ENCODE results near the gene CFAP73.
"Not testable (repeated sequence)": the region's sequence is repeated elsewhere in the genome, so short reads cannot be mapped to it uniquely, and the experiment has no call there.

Gene CFAP73

GRCh38 chr12:113195598-113195997 lies 46.1 kb downstream of the CFAP73 start:
- DNase-seq, result no peak

DNA sequence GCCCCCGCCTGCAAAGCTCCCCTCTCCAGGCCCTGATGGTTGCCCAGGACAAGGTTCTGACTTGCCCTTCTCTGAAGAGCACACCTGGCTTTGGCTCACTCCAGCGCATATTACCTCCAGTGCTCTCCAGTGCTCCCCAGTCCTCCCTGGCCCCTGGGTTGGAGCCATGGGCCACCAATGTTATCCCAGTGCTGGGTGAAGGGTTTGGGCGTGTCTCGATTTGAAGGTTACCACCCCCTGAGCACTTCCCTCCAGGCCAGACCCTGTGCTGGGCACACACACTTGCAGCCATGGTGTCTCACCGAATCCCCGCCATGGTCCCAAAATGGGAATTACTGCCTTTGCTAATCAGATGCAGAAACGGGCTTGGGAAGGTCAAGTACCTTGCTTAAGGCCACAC lies 47.1 kb downstream of the CFAP73 start:
- no peak for DNase-seq

- peak in 3 of 5 experiments; percentile 33 to 80 (median 46) for DNase-seq
Measured at GRCh38 chr12:113196990-113197389, 47.5 kb downstream of the CFAP73 start.

- no peak for DNase-seq
Measured at GRCh38 chr12:113197518-113198077, 48.1 kb downstream of the CFAP73 start.

DNA sequence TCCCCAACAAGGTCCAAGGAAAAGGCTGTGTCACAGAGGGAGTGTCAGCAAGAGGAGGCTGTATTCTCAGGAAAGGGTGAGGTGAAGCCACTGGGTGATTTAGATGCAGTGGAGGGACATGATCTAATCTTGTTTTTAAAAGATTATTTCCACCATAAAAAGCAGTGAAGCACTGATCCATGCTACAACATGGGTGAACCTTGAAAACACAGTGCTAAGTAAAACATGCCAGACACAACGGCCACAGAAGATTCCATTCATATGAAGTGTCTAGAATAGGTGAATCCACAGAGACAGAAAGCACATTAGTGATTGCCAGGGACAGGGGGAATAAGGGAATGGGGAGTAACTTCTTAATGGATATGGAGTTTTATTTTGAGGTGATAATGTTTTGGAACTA lies 48.8 kb downstream of the CFAP73 start:
- DNase-seq, result no peak

DNA sequence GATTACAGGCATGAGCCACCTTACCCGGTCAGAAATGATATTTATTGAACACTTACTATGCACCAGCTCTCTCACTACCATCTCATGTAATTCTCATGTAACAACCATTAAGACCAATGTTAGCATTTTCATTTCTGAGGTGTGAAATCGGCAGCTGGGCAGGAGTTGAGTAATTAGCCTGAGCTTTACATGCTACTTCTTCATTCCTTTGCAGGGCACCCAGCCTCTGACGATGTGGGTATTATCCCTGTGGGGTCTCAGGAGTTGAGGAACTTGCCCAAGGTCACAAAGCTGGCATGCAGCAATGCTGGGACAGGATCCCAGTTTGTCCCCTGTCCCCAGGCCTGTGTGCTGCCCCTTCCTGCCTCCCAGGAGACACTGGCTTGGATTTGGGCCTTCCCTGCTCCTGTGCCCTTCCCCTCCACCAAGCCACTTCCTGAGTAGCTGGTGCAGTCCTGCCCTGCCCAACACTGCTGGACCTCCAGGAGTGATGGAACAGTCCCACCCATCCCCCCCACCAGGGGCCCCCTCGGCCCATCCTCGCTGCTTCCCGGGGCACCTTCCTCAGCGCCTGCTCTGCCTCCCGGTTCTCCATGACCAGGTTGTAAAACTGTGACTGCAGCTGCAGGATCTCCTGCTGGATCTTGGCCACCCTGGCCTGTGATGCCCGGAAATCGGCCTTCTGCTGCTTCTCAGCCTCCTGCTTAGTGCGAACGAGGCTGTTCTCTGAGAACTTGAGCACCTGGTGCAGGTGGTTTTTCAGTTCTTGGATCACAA lies 50.7 kb downstream of the CFAP73 start:
- no peak for DNase-seq

- DNase-seq, result no peak
Measured at GRCh38 chr12:113201187-113202177, 52.0 kb downstream of the CFAP73 start.

DNA sequence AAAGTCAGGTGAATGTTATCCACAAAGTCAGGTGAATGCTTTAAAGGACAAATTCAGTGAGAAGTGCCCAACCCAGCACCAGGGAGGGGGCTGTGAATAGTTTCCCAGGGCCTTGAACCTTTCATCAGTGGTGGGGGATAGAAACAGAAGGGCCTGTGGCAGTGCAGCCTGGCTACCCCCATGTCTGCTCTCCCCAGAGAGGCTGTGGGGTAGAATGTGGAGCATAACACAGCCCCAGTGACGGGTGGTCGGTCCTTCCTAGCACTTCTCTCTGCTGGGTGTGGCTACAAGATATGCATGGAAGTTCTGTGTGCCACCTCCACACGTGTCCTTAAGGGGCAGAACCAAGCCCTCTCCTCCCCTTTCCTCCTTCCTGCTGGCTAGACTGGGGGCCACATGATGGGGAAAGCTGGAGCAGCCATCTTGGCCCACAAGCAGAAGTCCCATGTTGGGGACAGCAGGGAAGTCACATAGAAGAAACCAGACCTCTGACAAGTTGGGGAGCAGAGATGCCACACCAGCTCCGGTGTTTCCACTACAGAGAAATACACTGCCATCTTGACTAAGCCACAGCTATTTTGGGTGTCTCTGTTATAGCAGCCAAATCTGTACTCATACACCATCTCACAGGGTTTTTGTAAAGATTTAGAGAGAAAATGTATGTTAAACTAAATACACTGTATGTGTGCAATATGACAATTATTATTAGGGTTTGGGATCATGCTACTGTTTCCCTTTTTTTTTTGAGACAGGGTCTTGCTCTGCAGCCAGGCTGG lies 53.0 kb downstream of the CFAP73 start:
- DNase-seq, result no peak

DNA sequence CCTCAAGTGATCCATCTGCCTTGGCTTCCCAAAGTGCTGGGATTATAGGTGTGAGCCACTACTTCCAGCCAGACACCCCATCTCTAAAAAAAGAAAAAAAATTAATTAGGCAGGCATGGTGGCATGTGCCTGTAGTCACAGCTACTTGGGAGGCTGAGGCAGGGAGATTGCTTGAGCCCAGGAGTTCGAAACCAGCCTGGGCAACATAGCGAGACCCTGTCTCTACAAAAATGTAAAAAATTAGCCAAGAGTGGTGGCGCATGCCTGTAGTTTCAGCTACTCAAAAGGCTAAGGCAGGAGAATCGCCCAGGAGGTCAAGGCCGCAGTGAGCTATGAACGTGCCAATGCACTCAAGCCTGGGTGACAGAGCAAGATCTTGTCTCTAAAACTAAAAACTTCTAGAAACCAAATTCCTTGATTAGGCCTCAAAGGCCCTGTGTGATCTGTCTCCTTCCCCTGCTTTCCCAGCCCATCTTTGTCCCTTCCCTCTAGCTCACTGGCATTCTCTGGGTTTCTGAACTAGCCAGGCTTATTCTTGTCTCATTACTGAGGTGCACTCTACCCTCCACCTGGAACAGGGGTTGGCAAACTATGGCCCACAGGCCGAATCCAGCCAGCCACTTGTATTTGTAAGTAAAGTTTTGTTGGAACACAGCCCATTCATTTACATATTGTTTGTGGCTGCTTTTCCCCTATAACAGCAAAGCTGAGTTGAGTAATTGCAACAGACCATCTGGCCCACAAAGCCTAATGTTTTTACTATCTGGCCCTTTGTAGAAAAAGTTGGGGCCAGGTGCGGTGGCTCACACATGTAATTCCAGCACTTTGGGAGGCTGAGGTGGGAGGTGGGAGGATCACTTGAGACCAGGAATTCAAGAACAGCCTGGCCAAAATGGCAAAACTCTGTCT lies 54.6 kb downstream of the CFAP73 start:
- no peak for DNase-seq

DNA sequence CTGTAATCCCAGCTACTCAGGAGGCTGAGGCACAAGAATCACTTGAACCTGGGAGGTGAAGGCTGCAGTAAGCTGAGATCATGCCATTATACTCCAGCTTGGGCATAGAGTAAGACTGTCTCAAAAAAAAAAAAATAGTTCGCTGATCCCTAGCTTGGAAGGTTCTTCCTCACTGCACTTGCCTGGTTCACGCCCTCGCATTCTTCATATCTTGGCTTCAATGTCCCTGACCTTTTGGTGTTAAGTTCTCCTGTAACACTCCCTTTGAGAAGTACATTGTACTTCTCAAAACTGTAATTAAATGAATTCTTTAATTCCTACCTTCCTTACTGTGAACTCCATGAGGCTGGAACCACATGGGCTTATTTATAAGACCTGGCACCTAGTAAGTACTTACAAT lies 55.3 kb downstream of the CFAP73 start:
- DNase-seq, result no peak

DNA sequence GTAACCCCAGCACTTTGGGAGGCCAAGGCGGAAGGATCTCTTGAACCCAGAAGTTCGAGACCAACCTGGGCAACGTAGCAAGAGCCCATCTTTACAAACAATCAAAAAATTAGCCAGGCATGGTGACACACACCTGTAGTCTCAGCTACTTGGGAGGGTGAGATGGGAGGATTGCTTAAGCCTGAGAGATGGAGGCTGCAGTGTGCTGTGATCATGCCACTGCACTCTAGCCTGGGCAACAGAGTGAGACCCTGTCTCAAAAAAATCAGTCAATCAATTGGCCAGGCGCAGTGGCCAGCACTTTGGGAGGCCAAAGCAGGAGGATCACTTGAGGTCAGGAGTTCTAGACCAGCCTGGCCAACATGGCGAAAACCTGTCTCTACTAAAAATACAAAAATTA lies 57.3 kb downstream of the CFAP73 start:
- not testable (repeated sequence) for DNase-seq

DNA sequence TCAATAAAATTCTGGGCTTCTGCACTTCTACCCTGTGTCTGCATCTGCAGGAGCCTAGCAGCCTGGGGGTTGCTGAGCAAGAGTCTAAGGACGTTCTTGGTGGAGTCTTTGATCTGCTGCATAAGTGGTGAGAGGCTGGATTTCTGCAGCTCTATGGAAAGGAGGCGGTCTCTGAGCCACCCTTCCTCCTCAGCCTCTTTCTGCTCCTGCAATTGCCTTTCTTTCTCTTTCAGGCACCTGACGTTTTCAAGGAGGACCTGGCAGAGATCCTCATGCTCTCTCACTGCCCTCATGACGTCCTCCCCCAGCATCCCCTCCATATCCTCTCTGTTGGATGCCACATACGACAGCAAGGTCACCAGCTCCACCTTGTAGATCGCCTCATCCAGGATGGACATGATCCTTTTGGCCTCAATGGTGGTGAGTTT lies 58.1 kb downstream of the CFAP73 start:
- DNase-seq, result peak in 1 of 5 experiments; percentile 62

GRCh38 chr12:113208041-113208934 lies 58.8 kb downstream of the CFAP73 start:
- peak in 3 of 5 experiments; percentile 31 to 96 (median 83) for DNase-seq
